ENCODE data around the gene TBX1.

GRCh38 chr22:19734163-19734562 lies 26.4 kb upstream of the TBX1 start:
- no peak for TF ChIP-seq CTCF (conservative IDR thresholded peaks at IDR 0.05)
- no peak for TF ChIP-seq EZH2 (IDR thresholded peaks at IDR 0.05; ENCODE audit: low read depth)
